GM12801 (cell line): ENCODE data around the gene ANAPC2.

Experiments used
- TF ChIP-seq, protein P1 (sequence below): IDR thresholded peaks from one replicate; pipeline ENCODE4 v1.5.1; 2011; ENCODE audit warnings: control low read depth; ENCODE audit not compliant: insufficient read length; ENCODE audit errors: extremely low read depth

The ANAPC2 gene

DNA sequence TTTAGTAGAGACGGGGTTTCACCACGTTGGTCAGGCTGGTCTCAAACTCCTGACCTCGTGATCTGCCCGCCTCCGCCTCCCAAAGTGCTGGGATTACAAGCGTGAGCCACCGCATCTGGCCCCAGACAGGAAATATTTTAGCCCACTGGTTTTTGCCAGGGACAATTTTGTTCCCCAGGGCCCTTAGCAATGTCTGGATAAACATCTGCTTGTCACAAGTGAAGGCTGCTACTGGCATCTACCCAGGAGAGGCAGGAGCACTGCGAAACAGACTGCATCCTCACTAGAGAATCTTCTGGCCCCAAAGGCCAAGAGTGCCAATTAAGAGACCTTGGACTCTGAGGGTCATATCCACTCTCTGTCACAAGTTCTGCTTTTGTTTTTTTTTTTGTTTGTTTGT is 14.6 kb upstream of the ANAPC2 start:
- TF ChIP-seq, protein P1, sequence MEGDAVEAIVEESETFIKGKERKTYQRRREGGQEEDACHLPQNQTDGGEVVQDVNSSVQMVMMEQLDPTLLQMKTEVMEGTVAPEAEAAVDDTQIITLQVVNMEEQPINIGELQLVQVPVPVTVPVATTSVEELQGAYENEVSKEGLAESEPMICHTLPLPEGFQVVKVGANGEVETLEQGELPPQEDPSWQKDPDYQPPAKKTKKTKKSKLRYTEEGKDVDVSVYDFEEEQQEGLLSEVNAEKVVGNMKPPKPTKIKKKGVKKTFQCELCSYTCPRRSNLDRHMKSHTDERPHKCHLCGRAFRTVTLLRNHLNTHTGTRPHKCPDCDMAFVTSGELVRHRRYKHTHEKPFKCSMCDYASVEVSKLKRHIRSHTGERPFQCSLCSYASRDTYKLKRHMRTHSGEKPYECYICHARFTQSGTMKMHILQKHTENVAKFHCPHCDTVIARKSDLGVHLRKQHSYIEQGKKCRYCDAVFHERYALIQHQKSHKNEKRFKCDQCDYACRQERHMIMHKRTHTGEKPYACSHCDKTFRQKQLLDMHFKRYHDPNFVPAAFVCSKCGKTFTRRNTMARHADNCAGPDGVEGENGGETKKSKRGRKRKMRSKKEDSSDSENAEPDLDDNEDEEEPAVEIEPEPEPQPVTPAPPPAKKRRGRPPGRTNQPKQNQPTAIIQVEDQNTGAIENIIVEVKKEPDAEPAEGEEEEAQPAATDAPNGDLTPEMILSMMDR = no peak

DNA sequence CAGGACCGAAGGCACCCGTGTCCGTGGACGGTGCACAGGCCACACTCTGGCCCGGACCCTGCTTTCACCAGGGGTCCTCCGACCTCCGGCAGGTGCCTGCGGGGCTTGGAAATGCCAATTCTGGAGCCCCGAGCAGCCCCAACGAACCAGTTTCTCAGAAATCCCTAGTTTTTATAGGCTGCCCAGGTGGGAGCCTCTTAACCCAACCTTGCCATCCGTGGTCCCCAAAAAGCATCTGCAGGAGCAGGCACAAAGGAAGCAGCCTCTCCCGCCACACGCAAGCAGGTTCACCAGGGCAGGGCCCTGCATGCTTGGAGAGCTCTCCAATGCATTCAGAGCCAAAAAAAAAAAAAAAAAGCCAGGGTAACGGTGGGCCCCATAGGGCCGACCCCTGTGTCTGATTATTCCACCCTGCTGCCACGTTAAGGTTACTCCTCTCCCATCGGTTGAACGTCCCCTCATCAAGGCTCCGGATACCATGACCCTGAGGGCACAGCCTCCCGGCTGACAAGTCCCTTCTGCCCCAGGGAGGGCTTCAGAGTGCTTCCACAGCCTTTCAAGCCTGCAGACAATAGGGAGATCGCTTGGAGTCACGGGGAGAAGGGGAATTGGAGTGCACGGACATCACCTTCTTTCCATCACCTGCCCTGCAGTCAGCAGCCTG is 13.0 kb upstream of the ANAPC2 start:
- TF ChIP-seq, protein P1 = no peak

DNA sequence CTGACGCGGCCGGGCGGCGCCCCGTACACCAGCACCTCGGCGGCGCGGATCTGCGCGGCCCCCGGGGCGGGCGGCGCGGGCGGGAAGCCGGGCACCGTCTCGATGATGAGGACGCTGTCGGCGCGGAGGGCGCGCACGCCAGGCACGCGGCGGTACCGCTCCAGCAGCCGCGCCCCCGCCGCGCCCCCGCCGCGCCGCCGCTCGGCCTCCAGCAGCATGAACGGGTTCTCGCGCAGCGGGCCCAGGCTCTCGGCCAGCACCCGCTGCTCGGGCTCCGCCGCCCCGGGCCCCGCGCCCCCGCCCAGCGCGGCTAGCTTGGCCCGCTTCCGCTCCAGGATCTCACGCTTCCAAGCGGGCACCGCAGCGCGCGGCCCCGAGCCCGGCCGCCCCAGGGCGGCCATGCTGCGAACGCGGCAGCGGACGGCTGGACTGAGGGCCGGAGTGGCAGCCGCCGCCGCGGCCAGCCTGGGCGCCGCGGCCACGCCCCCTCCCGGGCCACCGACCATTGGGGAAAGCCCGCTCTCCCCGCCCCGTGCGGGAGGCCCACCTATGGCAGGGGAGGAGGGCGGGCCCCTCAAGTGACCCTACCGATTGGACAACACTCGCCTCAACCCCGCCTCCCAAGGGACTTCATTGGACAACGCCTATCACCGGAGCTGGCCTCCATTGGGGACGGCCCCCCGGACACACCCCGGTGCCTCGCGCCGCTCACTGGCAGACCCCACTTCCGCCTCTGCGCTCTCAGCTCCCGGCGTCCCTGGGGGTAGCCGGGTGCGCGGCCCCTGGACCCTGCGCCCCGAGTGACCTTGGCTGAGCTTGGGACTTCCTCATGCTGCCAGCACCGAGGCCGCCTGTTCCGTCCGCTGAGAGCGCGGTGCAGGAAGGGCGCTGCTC is 12.2 kb upstream of the ANAPC2 start, which contains the start of gene TPRN:
TSS of gene TPRN (minus strand) at position 431 of the 894 bp plus-strand sequence. CDS start at position 401, 30 bp downstream.
- TF ChIP-seq, protein P1 = no peak

DNA sequence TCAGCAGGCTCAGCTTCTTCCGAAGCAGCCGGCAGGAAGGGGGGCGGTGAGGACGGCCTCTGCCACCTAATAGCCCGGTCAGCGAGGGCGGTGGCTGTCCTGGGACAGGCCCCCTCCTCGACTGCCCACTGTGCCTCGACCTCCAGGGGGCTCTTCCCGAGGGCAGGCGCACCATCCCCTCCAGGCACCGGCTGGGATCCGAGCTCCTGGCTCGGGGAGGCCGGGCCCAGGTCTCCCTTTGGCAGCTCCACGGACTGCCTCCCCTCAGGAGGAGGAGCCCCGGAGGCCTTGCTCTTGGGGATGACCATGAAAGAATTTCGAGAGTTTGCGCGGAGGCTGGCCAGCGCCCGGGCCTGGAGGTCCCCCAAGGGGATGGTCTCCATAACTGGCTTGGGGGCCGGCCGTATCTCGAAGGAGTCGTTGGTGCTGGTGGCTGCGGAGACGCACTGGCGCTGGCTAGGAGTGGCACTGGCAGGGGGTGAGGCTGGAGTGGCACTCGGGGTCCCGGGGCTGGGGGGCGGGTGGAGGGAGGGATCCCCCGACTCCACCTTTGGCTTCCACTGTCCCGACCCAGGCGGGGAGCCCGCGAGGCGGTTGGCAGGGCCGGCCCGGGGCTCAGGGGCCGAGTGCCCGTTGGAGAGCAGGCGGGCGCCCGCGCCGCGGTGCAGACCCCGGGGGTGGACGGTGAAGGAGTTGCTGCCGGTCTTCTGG is 11.2 kb upstream of the ANAPC2 start:
- TF ChIP-seq, protein P1 = no peak

DNA sequence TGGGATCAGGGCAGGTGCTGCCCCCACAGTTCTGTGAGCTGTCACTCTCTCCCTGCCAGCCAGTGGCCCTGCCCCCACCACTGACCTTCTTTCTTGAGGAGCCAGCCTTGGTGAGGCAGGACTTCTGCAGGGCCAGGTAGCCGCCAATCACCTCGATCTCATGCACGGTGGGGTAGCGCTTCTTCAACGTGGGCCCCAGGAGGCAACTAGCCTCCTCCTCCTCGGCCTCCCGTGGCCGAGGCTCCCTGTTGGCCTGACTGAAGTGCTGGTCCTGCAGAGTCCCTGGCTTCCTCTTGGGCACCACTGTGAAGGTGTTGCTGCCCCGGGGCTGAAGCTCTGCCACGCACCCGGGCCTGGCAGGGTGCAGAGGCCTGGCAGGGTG is 10.5 kb upstream of the ANAPC2 start:
- TF ChIP-seq, protein P1 = no peak

DNA sequence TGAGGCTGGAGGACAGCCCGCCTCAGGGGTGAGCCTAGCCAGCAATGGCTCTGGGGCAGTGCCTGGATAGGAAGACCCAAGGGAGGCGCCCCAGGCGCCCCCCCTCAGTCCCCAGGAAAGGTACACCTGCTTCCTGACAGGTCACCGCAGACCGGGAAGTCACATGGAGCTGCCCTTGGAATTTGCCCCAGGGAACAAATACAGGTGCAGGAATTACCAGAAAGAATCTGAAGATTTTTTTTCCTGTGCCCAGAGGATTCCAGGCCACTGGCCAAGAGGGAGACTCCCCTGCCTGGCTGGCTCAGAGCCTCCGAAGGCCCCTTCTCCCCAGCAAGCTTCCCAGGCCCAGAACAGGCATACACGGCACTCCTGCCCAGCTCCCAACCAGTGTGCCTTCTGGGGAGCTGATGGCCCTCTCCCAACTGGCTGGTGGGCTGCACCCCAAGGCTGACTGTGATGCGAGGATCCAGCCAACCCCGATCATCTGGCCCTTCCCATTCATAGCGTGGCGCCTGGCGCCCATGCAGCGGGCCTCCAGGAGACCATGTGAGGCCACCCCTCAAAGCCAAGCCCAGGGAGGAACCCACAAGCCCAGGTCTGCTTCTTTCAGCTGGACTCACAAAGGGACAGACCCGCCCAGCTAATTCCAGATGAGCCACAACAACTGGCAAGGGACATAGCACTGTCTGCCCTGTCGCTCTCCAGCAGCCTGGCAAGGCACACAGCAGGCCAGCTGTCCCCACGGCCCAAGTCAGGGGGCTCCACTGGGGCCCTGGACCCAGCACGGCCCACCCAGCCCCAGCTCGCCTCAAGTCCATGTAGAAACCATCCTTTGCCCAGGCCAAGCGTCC is 9.9 kb upstream of the ANAPC2 start:
- TF ChIP-seq, protein P1 = no peak
